Peyer's patch (tissue), 4 donors: ENCODE measurements around the gene LYPD5.

Experiments used
- CTCF ChIP-seq, 6 experiments: fragments of 450-650 bp in 4 of 6; fragments of 200-600 bp in 2 of 6; sonication (generic) in 1 of 6; IDR thresholded peaks; one replicate each; pipeline ENCODE4 v1.5.1; 2017 to 2019; ENCODE audit warnings: antibody characterized with exemption in 6 of 6, mild to moderate bottlenecking in 3 of 6, moderate library complexity in 1 of 6
- POLR2A ChIP-seq, 2 donors: fragments of 450-650 bp; IDR thresholded peaks; one replicate each; pipeline ENCODE4 v1.5.1; 2017; ENCODE audit warnings: antibody characterized with exemption in 2 of 2, mild to moderate bottlenecking in 2 of 2, moderate library complexity in 2 of 2

DNA sequence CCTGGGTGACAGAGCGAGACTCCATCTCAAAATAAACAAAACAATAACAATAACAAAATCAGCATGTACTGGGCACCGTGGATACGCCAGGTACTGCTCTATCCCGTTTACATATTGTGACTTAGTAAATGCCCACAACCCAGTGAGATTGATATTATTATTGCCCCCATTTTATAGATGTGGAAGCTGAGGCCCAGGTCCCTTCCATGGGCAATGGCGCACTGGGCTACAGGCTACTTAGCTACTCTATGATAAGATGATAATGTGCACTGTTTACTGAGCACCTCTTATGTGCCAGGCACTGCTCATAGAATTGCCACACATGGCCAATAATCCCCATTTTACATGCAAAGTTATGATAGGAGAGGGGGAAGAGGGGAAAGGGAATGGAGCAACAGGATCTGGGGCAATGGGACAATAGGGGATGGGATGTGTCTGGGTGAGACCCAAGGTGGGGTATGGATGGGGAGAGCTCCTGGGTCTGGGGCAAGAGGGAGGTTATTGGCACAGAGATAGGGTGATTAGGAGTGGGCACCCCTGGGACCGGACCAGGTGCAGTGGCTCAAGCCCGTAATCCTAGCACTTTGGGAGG, 26.9 kb downstream of the LYPD5 start:
- no peak for TF ChIP-seq POLR2A (IDR thresholded peaks at IDR 0.05)
- TF ChIP-seq CTCF (IDR thresholded peaks at IDR 0.05), result no peak
